Mesenchymal stem cell (in vitro differentiated cells and primary cell): ENCODE data around the gene CTSF.

Experiments
- DNase-seq: peaks from one replicate; pipeline ENCODE4 v3.0.0-alpha.2; 2013
- H2AFZ ChIP-seq: one replicate; pipeline ENCODE4 v1.6.1; 2013; ENCODE audit warnings: low read depth, mild to moderate bottlenecking, control low read depth, inconsistent platforms, low read length, moderate library complexity
- H2AK5ac ChIP-seq: 2 replicates; pipeline ENCODE4 v1.6.1; 2013; ENCODE audit warnings: low read length, moderate library complexity, mild to moderate bottlenecking, inconsistent platforms; ENCODE audit not compliant: severe bottlenecking
- H2BK120ac ChIP-seq: one replicate; pipeline ENCODE4 v1.6.1; 2013; ENCODE audit warnings: low read depth, mild to moderate bottlenecking, inconsistent platforms, low read length, moderate library complexity
- H2BK12ac ChIP-seq, 2 experiments: one replicate each; pipeline ENCODE4 v1.6.1; 2013; ENCODE audit warnings: inconsistent platforms in 2 of 2, low read length in 2 of 2, mild to moderate bottlenecking in 2 of 2, moderate library complexity in 2 of 2, control low read depth in 1 of 2
- H2BK15ac ChIP-seq: one replicate; pipeline ENCODE4 v1.6.1; 2013; ENCODE audit warnings: mild to moderate bottlenecking, low read depth, inconsistent platforms; ENCODE audit not compliant: poor library complexity, severe bottlenecking
- H2BK5ac ChIP-seq: 2 replicates; pipeline ENCODE4 v1.6.1; 2013; ENCODE audit warnings: low read depth, mild to moderate bottlenecking, low read length, control low read depth, inconsistent platforms; ENCODE audit not compliant: poor library complexity, severe bottlenecking
- H3K14ac ChIP-seq, 2 experiments: one replicate each; pipeline ENCODE4 v1.6.1; 2013; ENCODE audit warnings: inconsistent platforms in 2 of 2, low read length in 2 of 2, control low read depth in 1 of 2, mild to moderate bottlenecking in 1 of 2, moderate library complexity in 1 of 2
- H3K18ac ChIP-seq, 2 experiments: one replicate each; pipeline ENCODE4 v1.6.1; 2013; ENCODE audit warnings: inconsistent platforms in 2 of 2, low read length in 2 of 2, control low read depth in 1 of 2, low read depth in 1 of 2, mild to moderate bottlenecking in 1 of 2
- H3K23ac ChIP-seq, 2 experiments: one replicate each; pipeline ENCODE4 v1.6.1; 2013; ENCODE audit warnings: inconsistent platforms in 2 of 2, low read length in 2 of 2, mild to moderate bottlenecking in 2 of 2, moderate library complexity in 2 of 2, control low read depth in 1 of 2
- H3K27ac ChIP-seq: 2 replicates; pipeline ENCODE4 v1.5.1; 2013; ENCODE audit warnings: mild to moderate bottlenecking, moderate library complexity, low read length, control low read depth, inconsistent platforms; ENCODE audit not compliant: poor library complexity, severe bottlenecking
- H3K27me3 ChIP-seq, 2 experiments: 2 replicates each; pipeline versions ENCODE4 v1.6.1 to v1.7.0; 2013; ENCODE audit warnings: low read length in 2 of 2, mild to moderate bottlenecking in 2 of 2, moderate library complexity in 2 of 2, control low read depth in 1 of 2, inconsistent platforms in 1 of 2; ENCODE audit not compliant: control insufficient read depth in 1 of 2, insufficient read depth in 1 of 2
- H3K36me3 ChIP-seq, 2 experiments: 2 replicates each; pipeline versions ENCODE4 v1.6.1 to v1.7.0; 2013; ENCODE audit warnings: low read length in 2 of 2, control low read depth in 1 of 2, inconsistent platforms in 1 of 2, low read depth in 1 of 2, mild to moderate bottlenecking in 1 of 2; ENCODE audit not compliant: insufficient read depth in 2 of 2, control insufficient read depth in 1 of 2
- H3K4ac ChIP-seq, 2 experiments: one replicate each; pipeline ENCODE4 v1.6.1; 2013; ENCODE audit warnings: inconsistent platforms in 2 of 2, low read length in 2 of 2, mild to moderate bottlenecking in 2 of 2, moderate library complexity in 2 of 2, control low read depth in 1 of 2, low read depth in 1 of 2
- H3K4me1 ChIP-seq: 2 replicates; pipeline ENCODE4 v1.6.1; 2013; ENCODE audit warnings: low read depth, low read length, control low read depth; ENCODE audit not compliant: control insufficient read depth, insufficient read depth
- H3K4me2 ChIP-seq: 2 replicates; pipeline ENCODE4 v1.6.1; 2013; ENCODE audit warnings: low read length, mild to moderate bottlenecking, inconsistent platforms; ENCODE audit not compliant: poor library complexity, severe bottlenecking
- H3K4me3 ChIP-seq, 2 experiments: 2 replicates each; pipeline versions ENCODE4 v1.5.1 to v1.7.0; 2013; ENCODE audit warnings: low read length in 2 of 2, mild to moderate bottlenecking in 2 of 2, control low read depth in 1 of 2, low read depth in 1 of 2; ENCODE audit not compliant: insufficient read depth in 1 of 2
- H3K79me1 ChIP-seq: replicated peaks from 2 replicates; pipeline ENCODE4 v1.6.1; 2013; ENCODE audit warnings: mild to moderate bottlenecking, control low read depth, low read length, inconsistent platforms; ENCODE audit not compliant: poor library complexity, severe bottlenecking
- H3K9ac ChIP-seq: 2 replicates; pipeline ENCODE4 v1.7.0; 2013; ENCODE audit warnings: mild to moderate bottlenecking, low read length, moderate library complexity
- H3K9me3 ChIP-seq: 2 replicates; pipeline ENCODE4 v1.7.0; 2013; ENCODE audit warnings: mild to moderate bottlenecking, low read length; ENCODE audit not compliant: control insufficient read depth
- H4K8ac ChIP-seq: one replicate; pipeline ENCODE4 v1.6.1; 2013; ENCODE audit warnings: inconsistent platforms, mild to moderate bottlenecking, low read length, moderate library complexity
- H4K91ac ChIP-seq: one replicate; pipeline ENCODE4 v1.6.1; 2013; ENCODE audit warnings: mild to moderate bottlenecking, low read length, inconsistent platforms
- WGBS: methylation state at CpG from one replicate; pipeline ENCODE4 v1.1.7; 2013; ENCODE audit warnings: mixed read lengths; 5-methylcytosine and 5-hydroxymethylcytosine counted together

The CTSF gene

GRCh38 chr11:66614073-66614472 is 45.7 kb upstream of the CTSF start:
- Histone ChIP-seq H3K4me1 (peaks cover 5% of the 10 kb centered on the region), H4K91ac (no peak overlapping the region), H3K27me3 (no peaks in the 10 kb centered on the region), H2BK12ac (no peak overlapping the region), H3K9me3 (no peaks in the 10 kb centered on the region), H3K27ac (no peak overlapping the region), H3K79me1 (peaks cover 1% of the 10 kb centered on the region), H2BK120ac (no peak overlapping the region), H2AFZ (no peak overlapping the region), H3K4me2 (no peak overlapping the region), H3K4ac (no peak overlapping the region), H2BK15ac (no peak overlapping the region), H2AK5ac (no peak overlapping the region), H3K18ac (no peak overlapping the region), H3K23ac (no peak overlapping the region), H4K8ac (no peak overlapping the region), H3K14ac (no peak overlapping the region), H3K36me3 (peaks cover 0 to 21% of the 10 kb centered on the region in 2 experiments), H2BK5ac (no peak overlapping the region), H3K4me3 (no peak overlapping the region), H3K9ac (no peak overlapping the region)
- 96% methylated on average over 11 of the region's 13 CpGs for WGBS
- no peak for DNase-seq

- no peak overlapping the region for H3K4me3 ChIP-seq
- H3K9me3 ChIP-seq, result no peaks in the 10 kb centered on the region
- 100% methylated on average over 1 of the region's 1 CpG for WGBS
- no peak overlapping the region for H3K14ac ChIP-seq
- H3K4me1 ChIP-seq, result peaks cover 5% of the 10 kb centered on the region
- H3K23ac ChIP-seq, result no peak overlapping the region
- DNase-seq, result no peak
- no peak overlapping the region for H3K27ac ChIP-seq
- H3K4me2 ChIP-seq, result no peak overlapping the region
- no peak overlapping the region for H2AFZ ChIP-seq
- no peak overlapping the region for H3K18ac ChIP-seq
- no peak overlapping the region for H2BK15ac ChIP-seq
- H3K9ac ChIP-seq, result no peak overlapping the region
- peaks cover 1% of the 10 kb centered on the region for H3K79me1 ChIP-seq
- no peak overlapping the region for H3K4ac ChIP-seq
- no peak overlapping the region for H2AK5ac ChIP-seq
- no peak overlapping the region for H2BK12ac ChIP-seq
- H4K8ac ChIP-seq, result no peak overlapping the region
- no peak overlapping the region for H2BK5ac ChIP-seq
- H3K36me3 ChIP-seq, result peaks cover 0 to 12% of the 10 kb centered on the region in 2 experiments
- H4K91ac ChIP-seq, result no peak overlapping the region
- no peak overlapping the region for H2BK120ac ChIP-seq
- no peaks in the 10 kb centered on the region for H3K27me3 ChIP-seq
Observed at GRCh38 chr11:66612458-66612857, 44.1 kb upstream of the CTSF start.

- H3K9me3 ChIP-seq, result no peaks in the 10 kb centered on the region
- peak overlapping the region in 1 of 2 experiments; percentile 15 for H3K23ac ChIP-seq
- H3K4me1 ChIP-seq, result peaks cover 11% of the 10 kb centered on the region
- no peak overlapping the region for H2BK120ac ChIP-seq
- no peak overlapping the region for H2BK5ac ChIP-seq
- H2BK15ac ChIP-seq, result no peak overlapping the region
- H3K4me2 ChIP-seq, result no peak overlapping the region
- WGBS, result 88% methylated on average over 3 of the region's 4 CpGs
- H3K27me3 ChIP-seq, result no peaks in the 10 kb centered on the region
- H3K79me1 ChIP-seq, result no peaks in the 10 kb centered on the region
- H3K36me3 ChIP-seq, result peaks cover 21 to 25% of the 10 kb centered on the region in 2 experiments
- no peak overlapping the region for H3K18ac ChIP-seq
- DNase-seq, result no peak
- no peak overlapping the region for H4K91ac ChIP-seq
- no peak overlapping the region for H3K4ac ChIP-seq
- H3K14ac ChIP-seq, result no peak overlapping the region
- no peak overlapping the region for H2AFZ ChIP-seq
- H4K8ac ChIP-seq, result no peak overlapping the region
- no peak overlapping the region for H3K9ac ChIP-seq
- H2AK5ac ChIP-seq, result no peak overlapping the region
- no peak overlapping the region for H3K27ac ChIP-seq
- no peak overlapping the region for H2BK12ac ChIP-seq
- no peak overlapping the region for H3K4me3 ChIP-seq
Observed at GRCh38 chr11:66609721-66610617, 41.6 kb upstream of the CTSF start.

GRCh38 chr11:66607126-66607834 is 38.9 kb upstream of the CTSF start:
- Histone ChIP-seq H3K36me3 (peaks cover 38 to 40% of the 10 kb centered on the region in 2 experiments), H2AFZ (no peak overlapping the region), H3K4ac (no peak overlapping the region), H2AK5ac (peak overlapping the region; percentile 55), H2BK12ac (no peak overlapping the region), H3K9ac (peak overlapping the region; percentile 51), H2BK15ac (no peak overlapping the region), H4K91ac (no peak overlapping the region), H3K23ac (no peak overlapping the region), H3K79me1 (no peaks in the 10 kb centered on the region), H2BK5ac (peak overlapping the region; percentile 39), H3K27me3 (no peaks in the 10 kb centered on the region), H3K4me1 (peaks cover 14% of the 10 kb centered on the region), H3K4me3 (peak overlapping the region in 1 of 2 experiments; percentile 2), H4K8ac (no peak overlapping the region), H3K9me3 (no peaks in the 10 kb centered on the region), H3K14ac (no peak overlapping the region), H3K18ac (no peak overlapping the region), H2BK120ac (no peak overlapping the region), H3K4me2 (no peak overlapping the region), H3K27ac (peak overlapping the region; percentile 44)
- DNase-seq, result no peak
- WGBS, result 91% methylated on average over 7 of the region's 8 CpGs
